ENCODE results near the gene LPAR3. TPM values are rescaled to one million over a fixed set of nuclear protein-coding genes. Genes with fewer than 3 reads are reported as not detected.
A peak's percentile ranks its signal among the peaks of the same experiment; 100 is the strongest.

LPAR3 gene, protein sequence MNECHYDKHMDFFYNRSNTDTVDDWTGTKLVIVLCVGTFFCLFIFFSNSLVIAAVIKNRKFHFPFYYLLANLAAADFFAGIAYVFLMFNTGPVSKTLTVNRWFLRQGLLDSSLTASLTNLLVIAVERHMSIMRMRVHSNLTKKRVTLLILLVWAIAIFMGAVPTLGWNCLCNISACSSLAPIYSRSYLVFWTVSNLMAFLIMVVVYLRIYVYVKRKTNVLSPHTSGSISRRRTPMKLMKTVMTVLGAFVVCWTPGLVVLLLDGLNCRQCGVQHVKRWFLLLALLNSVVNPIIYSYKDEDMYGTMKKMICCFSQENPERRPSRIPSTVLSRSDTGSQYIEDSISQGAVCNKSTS
- 9.8 and 13.0 TPM in 2 replicates for total RNA-seq (2014; rRNA removed)
- Bru-seq, nascent RNA, result percentile 72 among the genes with signal in this experiment
- BruChase-seq, experiment 1, labeled RNA remaining after a 6-hour chase, result percentile 53 among the genes with signal in this experiment
- BruChase-seq, experiment 2, labeled RNA remaining after a 2-hour chase, result percentile 61 among the genes with signal in this experiment
- long read RNA-seq, transcript LPAR3-202 (2 exons, 3,345 nt), result minor isoform, 6 of 97 reads
- long read RNA-seq, transcript LPAR3-201 (3 exons, 1,720 nt), result major isoform, 53 of 97 reads
- long read RNA-seq, partial matches to known transcripts, result 3 of 97 reads
- long read RNA-seq, other reads (novel, unspliced or antisense), result 35 of 97 reads

DNA sequence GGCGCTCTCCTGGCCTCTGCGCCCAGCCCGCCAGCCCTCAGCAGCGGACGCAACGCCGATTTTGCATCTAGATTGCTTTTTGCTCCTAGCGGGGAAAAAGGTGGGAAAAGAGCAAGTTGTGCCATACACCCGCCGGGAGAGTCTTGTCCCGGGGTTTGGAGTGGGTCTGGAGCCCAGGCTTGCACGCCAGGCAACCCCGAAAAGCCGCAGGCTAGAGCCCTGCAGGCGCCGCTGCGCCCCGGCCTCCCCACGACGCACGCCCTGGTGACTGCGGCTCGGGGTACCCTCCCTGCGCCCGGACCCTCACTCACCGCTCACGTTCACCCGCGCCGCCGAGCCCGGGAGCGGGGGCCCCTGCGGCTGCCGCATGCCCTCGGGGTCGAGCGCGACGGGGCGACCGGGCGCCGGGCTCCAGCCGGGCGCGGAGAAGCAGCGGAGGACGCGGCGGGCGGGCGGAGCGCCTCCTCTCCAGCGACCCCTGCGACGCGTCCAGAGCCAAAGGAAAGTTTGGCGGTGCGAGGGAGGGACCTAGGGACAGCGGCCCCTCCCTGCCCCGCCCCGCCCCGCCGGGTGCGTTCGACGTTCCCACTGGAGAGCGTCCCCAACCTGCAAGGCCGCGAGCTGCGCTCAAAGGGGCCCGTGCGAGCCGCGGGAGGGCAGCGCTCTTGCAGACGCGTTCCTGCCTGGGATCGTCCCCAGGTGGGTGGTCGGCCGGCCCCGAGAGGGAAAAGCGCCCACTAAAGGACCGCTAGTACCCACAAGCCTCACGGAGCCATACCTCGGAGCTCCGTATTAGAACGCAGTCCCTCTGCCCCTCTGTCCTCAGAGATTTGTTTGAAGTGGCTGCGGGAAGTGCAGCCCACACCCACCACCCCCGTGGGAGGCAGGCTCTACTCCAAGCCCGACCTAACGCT lies at the start of gene LPAR3:
TSS of gene LPAR3 (minus strand) at position 502 of the 914 bp plus-strand sequence. CDS start 27,086 bp downstream, outside the sequence.
- ATAC-seq (peak; percentile 79), DNase-seq (peak; percentile 69)
- H2AFZ ChIP-seq (ENCODE audit: low read length), result peak within 1 kb of the TSS; percentile 87
- TF ChIP-seq, protein P1, sequence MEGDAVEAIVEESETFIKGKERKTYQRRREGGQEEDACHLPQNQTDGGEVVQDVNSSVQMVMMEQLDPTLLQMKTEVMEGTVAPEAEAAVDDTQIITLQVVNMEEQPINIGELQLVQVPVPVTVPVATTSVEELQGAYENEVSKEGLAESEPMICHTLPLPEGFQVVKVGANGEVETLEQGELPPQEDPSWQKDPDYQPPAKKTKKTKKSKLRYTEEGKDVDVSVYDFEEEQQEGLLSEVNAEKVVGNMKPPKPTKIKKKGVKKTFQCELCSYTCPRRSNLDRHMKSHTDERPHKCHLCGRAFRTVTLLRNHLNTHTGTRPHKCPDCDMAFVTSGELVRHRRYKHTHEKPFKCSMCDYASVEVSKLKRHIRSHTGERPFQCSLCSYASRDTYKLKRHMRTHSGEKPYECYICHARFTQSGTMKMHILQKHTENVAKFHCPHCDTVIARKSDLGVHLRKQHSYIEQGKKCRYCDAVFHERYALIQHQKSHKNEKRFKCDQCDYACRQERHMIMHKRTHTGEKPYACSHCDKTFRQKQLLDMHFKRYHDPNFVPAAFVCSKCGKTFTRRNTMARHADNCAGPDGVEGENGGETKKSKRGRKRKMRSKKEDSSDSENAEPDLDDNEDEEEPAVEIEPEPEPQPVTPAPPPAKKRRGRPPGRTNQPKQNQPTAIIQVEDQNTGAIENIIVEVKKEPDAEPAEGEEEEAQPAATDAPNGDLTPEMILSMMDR (conservative IDR thresholded peaks at IDR 0.05; ENCODE audit: low read depth, low read length), result no peak
- TF ChIP-seq EZH2 (IDR thresholded peaks at IDR 0.05; ENCODE audit: low read length, unreplicated experiment) (no peak), EZH2phosphoT487 (IDR thresholded peaks at IDR 0.05; ENCODE audit: borderline replicate concordance, low read length) (no peak)
- peak within 1 kb of the TSS; percentile 83 for H3K4me2 ChIP-seq (ENCODE audit: low read length)
- no TSS peak for BruUV-seq (replicated peaks)
- 0 out of 2 replicates have a peak within 1 kb of the TSS, but pooled peaks have one; percentile 18 for H3K27ac ChIP-seq (ENCODE audit: low read length)
- ChIA-PET CTCF (interaction anchor here (0.6 kb wide), 1 partner anchor 245 kb away, joined by 5 read pairs; no protein-coding TSS in a partner anchor), POLR2A (ENCODE audit: unreplicated experiment) (no interaction called here)
- no peaks in the 10 kb centered on the region for H4K20me1 ChIP-seq (ENCODE audit: low read length)
- H3K4me3 ChIP-seq (ENCODE audit: low read length), result peak within 1 kb of the TSS; percentile 72
- H3K9me3 ChIP-seq (ENCODE audit: low read length), result no peaks in the 10 kb centered on the region
- no peaks in the 10 kb centered on the region for H3K36me3 ChIP-seq (ENCODE audit: low read depth, low read length)
- no peaks in the 10 kb centered on the region for H3K27me3 ChIP-seq (ENCODE audit: low read length)
- H3K4me1 ChIP-seq (ENCODE audit: insufficient read depth, low read length), result peaks cover 16% of the 10 kb centered on the region
- H3K9ac ChIP-seq (ENCODE audit: low read length), result peak within 1 kb of the TSS; percentile 69
- no peaks in the 10 kb centered on the region for H3F3A ChIP-seq (ENCODE audit: low read length, unreplicated experiment)
- intact Hi-C loops (cut with micrococcal nuclease), result no loop called here
- peaks cover 29% of the 10 kb centered on the region for H3K79me2 ChIP-seq (ENCODE audit: low read length)
- no peaks in the 10 kb centered on the region for H3K9me2 ChIP-seq (replicated peaks; ENCODE audit: low read length)

DNA sequence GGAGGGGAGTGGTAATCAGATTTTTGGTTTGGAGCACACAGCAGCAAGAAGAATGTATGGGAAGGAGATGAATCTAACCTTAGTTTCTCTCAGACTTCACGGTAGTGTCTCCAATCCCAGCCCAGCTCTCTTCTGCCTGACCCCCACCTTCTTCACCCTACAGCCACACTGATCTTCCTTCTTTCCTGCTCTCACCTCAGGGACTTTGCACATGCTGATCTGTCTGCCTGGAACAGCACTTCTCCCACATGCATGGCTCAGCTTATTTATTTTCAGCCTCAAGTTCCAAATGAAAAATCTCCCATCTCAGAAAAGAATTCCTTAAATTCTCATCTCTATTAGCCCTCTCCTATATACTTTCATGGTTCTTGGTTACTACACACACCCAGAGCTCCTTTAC lies 48.8 kb upstream of the LPAR3 start:
- Histone ChIP-seq H3F3A (ENCODE audit: low read length, unreplicated experiment) (no peaks in the 10 kb centered on the region), H3K9me3 (ENCODE audit: low read length) (no peaks in the 10 kb centered on the region), H3K4me2 (ENCODE audit: low read length) (no peak overlapping the region), H3K27ac (ENCODE audit: low read length) (no peak overlapping the region), H4K20me1 (ENCODE audit: low read length) (no peaks in the 10 kb centered on the region), H3K79me2 (ENCODE audit: low read length) (no peaks in the 10 kb centered on the region), H3K9me2 (replicated peaks; ENCODE audit: low read length) (no peaks in the 10 kb centered on the region), H3K36me3 (ENCODE audit: low read depth, low read length) (no peaks in the 10 kb centered on the region), H2AFZ (ENCODE audit: low read length) (no peak overlapping the region), H3K27me3 (ENCODE audit: low read length) (no peaks in the 10 kb centered on the region), H3K9ac (ENCODE audit: low read length) (no peak overlapping the region), H3K4me3 (ENCODE audit: low read length) (no peak overlapping the region), H3K4me1 (ENCODE audit: insufficient read depth, low read length) (peaks cover 31% of the 10 kb centered on the region)
- intact Hi-C loops (cut with micrococcal nuclease), result loop anchor here (10.0 kb wide), 1 partner anchor 163 kb away; no protein-coding TSS in a partner anchor
- POLR2A ChIA-PET (ENCODE audit: unreplicated experiment), result no interaction called here
- BruUV-seq (replicated peaks), result no TSS peak
- CTCF ChIA-PET, result no interaction called here
- TF ChIP-seq, protein P1 (conservative IDR thresholded peaks at IDR 0.05; ENCODE audit: low read depth, low read length), result no peak
- TF ChIP-seq EZH2phosphoT487 (IDR thresholded peaks at IDR 0.05; ENCODE audit: borderline replicate concordance, low read length) (no peak), EZH2 (IDR thresholded peaks at IDR 0.05; ENCODE audit: low read length, unreplicated experiment) (no peak)
- ATAC-seq (no peak), DNase-seq (no peak)

Data from PC-3 (cell line).